Keratinocyte (primary cell): ENCODE results near the gene ABHD4. TPM values are rescaled to one million over a fixed set of nuclear protein-coding genes. Genes with fewer than 3 reads are reported as not detected.

ENCODE experiments used
- DNase-seq: peaks from one replicate; pipeline ENCODE4 v3.0.0-alpha.2; 2011; ENCODE audit warnings: low read depth, missing footprints, low spot score
- FAIRE-seq: peaks from 2 replicates; lab custom pipeline; 2011; peaks lifted over from hg19 to GRCh38; lab: Jason Lieb, UNC
- H2AFZ ChIP-seq: 2 replicates; pipeline ENCODE4 v1.6.0; 2012; ENCODE audit warnings: low read length, control low read depth, inconsistent platforms; ENCODE audit not compliant: control insufficient read depth
- H3K27ac ChIP-seq: 2 replicates; pipeline ENCODE4 v1.5.1; 2011; ENCODE audit warnings: low read length; ENCODE audit not compliant: control insufficient read depth, insufficient read depth
- H3K27me3 ChIP-seq: 3 replicates; pipeline ENCODE4 v1.6.0; 2011; ENCODE audit warnings: low read length; ENCODE audit not compliant: control insufficient read depth, insufficient read depth; ENCODE audit errors: extremely low read depth
- H3K36me3 ChIP-seq, 2 experiments: 2 replicates in 1 of 2; 3 replicates in 1 of 2; pipeline ENCODE4 v1.5.1; 2011; ENCODE audit warnings: low read length in 2 of 2, mild to moderate bottlenecking in 1 of 2; ENCODE audit not compliant: control insufficient read depth in 2 of 2, insufficient read depth in 2 of 2; ENCODE audit errors: extremely low read depth in 1 of 2
- H3K4me1 ChIP-seq: 3 replicates; pipeline ENCODE4 v1.5.1; 2011; ENCODE audit warnings: low read length; ENCODE audit not compliant: control insufficient read depth, insufficient read depth; ENCODE audit errors: extremely low read depth
- H3K4me2 ChIP-seq: 3 replicates; pipeline ENCODE4 v1.6.0; 2011; ENCODE audit warnings: low read depth, low read length; ENCODE audit not compliant: control insufficient read depth, insufficient read depth; ENCODE audit errors: extremely low read depth
- H3K4me3 ChIP-seq, 3 experiments: fragments of 200-600 bp in 1 of 3; sonication (generic) in 1 of 3; 2 replicates in 2 of 3; 3 replicates in 1 of 3; pipeline ENCODE4 v1.5.1; 2011 to 2016; ENCODE audit warnings: low read length in 3 of 3, mild to moderate bottlenecking in 3 of 3, control low read depth in 2 of 3, inconsistent platforms in 1 of 3, low read depth in 1 of 3, mixed read lengths in 1 of 3, mixed run types in 1 of 3, moderate library complexity in 1 of 3; ENCODE audit not compliant: control insufficient read depth in 2 of 3, insufficient read depth in 2 of 3; ENCODE audit errors: extremely low read depth in 1 of 3
- H3K79me2 ChIP-seq: 2 replicates; pipeline ENCODE4 v1.6.0; 2012; ENCODE audit warnings: low read length; ENCODE audit not compliant: control insufficient read depth, insufficient read depth
- H3K9ac ChIP-seq: 3 replicates; pipeline ENCODE4 v1.6.0; 2011; ENCODE audit warnings: low read length; ENCODE audit not compliant: control insufficient read depth, insufficient read depth; ENCODE audit errors: extremely low read depth
- H3K9me1 ChIP-seq: 3 replicates; pipeline ENCODE4 v1.6.0; 2011; ENCODE audit warnings: low read length; ENCODE audit not compliant: control insufficient read depth, insufficient read depth; ENCODE audit errors: extremely low read depth
- H3K9me3 ChIP-seq: 2 replicates; pipeline ENCODE4 v1.5.1; 2012; ENCODE audit warnings: low read depth, low read length; ENCODE audit not compliant: control insufficient read depth
- H4K20me1 ChIP-seq: 3 replicates; pipeline ENCODE4 v1.6.0; 2011; ENCODE audit warnings: low read length; ENCODE audit not compliant: control insufficient read depth, insufficient read depth; ENCODE audit errors: extremely low read depth
- CTCF ChIP-seq, 3 experiments: IDR thresholded peaks in 1 of 3; conservative IDR thresholded peaks in 1 of 3; optimal IDR thresholded peaks in 1 of 3; 2 replicates in 2 of 3; 3 replicates in 1 of 3; pipeline versions ENCODE3 to v1.5.1; 2011; ENCODE audit warnings: low read length in 3 of 3, mild to moderate bottlenecking in 3 of 3, moderate library complexity in 2 of 3, control low read depth in 1 of 3, inconsistent platforms in 1 of 3; ENCODE audit not compliant: insufficient read depth in 2 of 3; ENCODE audit errors: extremely low read depth in 1 of 3
- EZH2 ChIP-seq: IDR thresholded peaks from one replicate; pipeline ENCODE4 v1.6.1; 2012; ENCODE audit warnings: inconsistent platforms, mild to moderate bottlenecking, low read length, moderate library complexity
- dilution Hi-C: fragments of 300-500 bp; cut with MboI; formaldehyde crosslinking; loops from one replicate; pipeline ENCODE4 v1.7.0; 2020; ENCODE audit warnings: low sequenced_read_pairs; ENCODE audit not compliant: extremely low pct_ligation_motif_present
- polyA plus RNA-seq, 5 experiments: library from polyadenylated mRNA; depleted of rRNA in 3 of 5; stranded (reverse) in 3 of 5; stranded (forward) in 1 of 5; unstranded in 1 of 5; fragments of >200 nt; gene quantifications; 1 replicate in 1 of 5; 2 replicates in 3 of 5; 3 replicates in 1 of 5; pipeline versions ENCODE4 v1.2.1 to v1.2.3, GENCODE V29; 2011 to 2012; ENCODE audit warnings: missing spikeins in 2 of 5, low read depth in 1 of 5, low replicate concordance in 1 of 5

The ABHD4 gene
- polyA plus RNA-seq, 1 donor (not counting 4 experiments of a cell fraction or from before 2014, with no cell fraction given), result 17.7 TPM

GRCh38 chr14:22640192-22640591 is 42.1 kb downstream of the ABHD4 start:
- Histone ChIP-seq H2AFZ (no peak overlapping the region), H3K4me2 (no peak overlapping the region), H3K4me3 (no peak overlapping the region), H3K9me3 (no peaks in the 10 kb centered on the region), H4K20me1 (no peaks in the 10 kb centered on the region), H3K36me3 (no peaks in the 10 kb centered on the region), H3K27me3 (no peaks in the 10 kb centered on the region), H3K27ac (no peak overlapping the region), H3K9me1 (no peaks in the 10 kb centered on the region), H3K4me1 (peaks cover 3% of the 10 kb centered on the region), H3K9ac (no peak overlapping the region), H3K79me2 (no peaks in the 10 kb centered on the region)
- FAIRE-seq (no peak), DNase-seq (no peak)
- dilution Hi-C loops, result no loop called here
- TF ChIP-seq CTCF (optimal IDR thresholded peaks at IDR 0.05 in 1 of 3, IDR thresholded peaks at IDR 0.05 in 1 of 3, conservative IDR thresholded peaks at IDR 0.05 in 1 of 3; ENCODE audit: extremely low read depth in 1 of 3, insufficient read depth in 2 of 3, low read length in 3 of 3), result no peak
- no peak for TF ChIP-seq EZH2

GRCh38 chr14:22641846-22642245 is 43.7 kb downstream of the ABHD4 start:
- H3K79me2 ChIP-seq, result no peaks in the 10 kb centered on the region
- FAIRE-seq (no peak), DNase-seq (no peak)
- H3K27me3 ChIP-seq, result no peaks in the 10 kb centered on the region
- H3K9ac ChIP-seq, result no peak overlapping the region
- dilution Hi-C loops, result no loop called here
- H3K9me1 ChIP-seq, result no peaks in the 10 kb centered on the region
- H3K9me3 ChIP-seq, result no peaks in the 10 kb centered on the region
- H3K4me2 ChIP-seq, result no peak overlapping the region
- peaks cover 12% of the 10 kb centered on the region for H3K4me1 ChIP-seq
- H2AFZ ChIP-seq, result no peak overlapping the region
- no peaks in the 10 kb centered on the region for H4K20me1 ChIP-seq
- no peaks in the 10 kb centered on the region for H3K36me3 ChIP-seq
- no peak overlapping the region for H3K4me3 ChIP-seq
- no peak overlapping the region for H3K27ac ChIP-seq
- no peak for TF ChIP-seq EZH2
- TF ChIP-seq CTCF (optimal IDR thresholded peaks at IDR 0.05 in 1 of 3, IDR thresholded peaks at IDR 0.05 in 1 of 3, conservative IDR thresholded peaks at IDR 0.05 in 1 of 3; ENCODE audit: extremely low read depth in 1 of 3, insufficient read depth in 2 of 3, low read length in 3 of 3), result no peak
